GM12864 (cell line): Measurements from ENCODE around the gene CFAP251.

Experiments
- DNase-seq: peaks from one replicate; pipeline ENCODE4 v3.0.0-alpha.2; 2011; ENCODE audit warnings: low read depth
- H3K4me3 ChIP-seq: 2 replicates; pipeline ENCODE4 v1.5.1; 2011; ENCODE audit warnings: mild to moderate bottlenecking, low read depth, low read length, control low read depth
- TF ChIP-seq, protein P1 (sequence below): IDR thresholded peaks from 2 replicates; pipeline ENCODE4 v1.5.1; 2011; ENCODE audit warnings: low read depth, mild to moderate bottlenecking, moderate library complexity, low read length, control low read depth, inconsistent platforms; ENCODE audit errors: missing control alignments

Gene CFAP251

DNA sequence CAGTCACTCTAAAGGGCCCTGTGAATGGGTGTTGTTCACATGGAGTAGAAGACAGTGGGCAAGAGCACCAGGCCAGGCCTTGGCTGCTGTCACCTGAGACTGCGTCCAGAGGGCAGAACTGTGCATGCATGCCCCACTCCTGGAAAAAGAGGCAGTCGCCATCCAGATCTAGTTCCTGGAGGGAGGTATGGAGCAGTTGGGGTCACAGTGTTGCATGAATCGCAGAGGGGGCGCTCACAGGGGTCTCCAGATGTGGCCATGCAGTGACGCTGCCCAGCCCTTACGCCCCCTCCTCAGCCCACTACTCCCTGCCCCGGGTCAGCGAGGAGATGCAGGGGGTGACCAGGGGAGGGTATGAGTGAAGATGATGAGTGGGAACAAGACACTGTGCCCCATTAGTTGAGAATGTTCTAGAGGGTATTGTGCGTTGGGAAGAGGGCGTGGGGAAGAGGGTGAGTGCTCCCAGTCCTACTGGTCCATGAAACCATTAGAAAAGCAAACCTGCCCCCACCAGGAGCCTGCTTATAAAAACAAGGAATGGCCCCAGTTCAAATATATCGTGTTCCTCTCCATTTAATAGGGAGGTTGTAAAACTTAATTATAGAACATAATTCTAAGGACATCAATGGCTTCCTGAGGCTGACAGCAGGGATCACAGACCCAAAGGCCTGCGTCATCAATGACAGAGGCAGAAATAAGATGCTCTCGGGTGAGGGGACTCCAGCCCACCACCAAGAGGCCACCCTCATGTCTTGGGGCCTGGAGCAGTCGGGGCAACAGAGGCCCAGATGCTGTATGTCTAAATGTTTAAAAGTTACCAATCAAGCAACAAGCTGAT lies 71.1 kb downstream of the CFAP251 start:
- no peak for DNase-seq
- TF ChIP-seq, protein P1, sequence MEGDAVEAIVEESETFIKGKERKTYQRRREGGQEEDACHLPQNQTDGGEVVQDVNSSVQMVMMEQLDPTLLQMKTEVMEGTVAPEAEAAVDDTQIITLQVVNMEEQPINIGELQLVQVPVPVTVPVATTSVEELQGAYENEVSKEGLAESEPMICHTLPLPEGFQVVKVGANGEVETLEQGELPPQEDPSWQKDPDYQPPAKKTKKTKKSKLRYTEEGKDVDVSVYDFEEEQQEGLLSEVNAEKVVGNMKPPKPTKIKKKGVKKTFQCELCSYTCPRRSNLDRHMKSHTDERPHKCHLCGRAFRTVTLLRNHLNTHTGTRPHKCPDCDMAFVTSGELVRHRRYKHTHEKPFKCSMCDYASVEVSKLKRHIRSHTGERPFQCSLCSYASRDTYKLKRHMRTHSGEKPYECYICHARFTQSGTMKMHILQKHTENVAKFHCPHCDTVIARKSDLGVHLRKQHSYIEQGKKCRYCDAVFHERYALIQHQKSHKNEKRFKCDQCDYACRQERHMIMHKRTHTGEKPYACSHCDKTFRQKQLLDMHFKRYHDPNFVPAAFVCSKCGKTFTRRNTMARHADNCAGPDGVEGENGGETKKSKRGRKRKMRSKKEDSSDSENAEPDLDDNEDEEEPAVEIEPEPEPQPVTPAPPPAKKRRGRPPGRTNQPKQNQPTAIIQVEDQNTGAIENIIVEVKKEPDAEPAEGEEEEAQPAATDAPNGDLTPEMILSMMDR, result no peak
- H3K4me3 ChIP-seq, result no peak overlapping the region

DNA sequence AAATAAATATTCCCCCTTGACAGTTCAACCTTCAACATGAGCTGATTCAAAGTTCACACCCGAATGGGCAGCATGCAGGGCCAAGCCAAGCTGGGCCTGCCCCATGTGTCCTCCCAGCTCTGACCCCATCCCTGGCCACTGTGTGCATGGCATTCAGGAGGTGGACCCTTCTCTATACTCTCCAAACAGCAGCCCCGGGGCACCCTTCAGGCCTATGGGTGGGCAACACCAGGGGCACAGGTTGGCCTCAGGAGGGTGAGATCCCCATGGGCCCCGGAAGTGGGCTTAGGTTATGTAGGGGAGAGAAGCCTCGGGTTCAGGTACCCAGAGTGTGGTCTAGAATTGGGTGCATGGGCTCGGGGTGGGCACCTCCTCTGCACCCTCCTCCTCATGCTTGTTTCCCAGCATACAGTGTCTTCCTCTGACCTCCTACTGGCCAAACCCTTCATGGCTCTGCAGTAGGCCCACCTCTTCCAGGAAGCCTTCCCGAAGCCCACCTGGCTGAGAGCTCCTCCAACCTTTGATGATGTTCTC lies 71.8 kb downstream of the CFAP251 start:
- H3K4me3 ChIP-seq, result no peak overlapping the region
- DNase-seq, result no peak
- TF ChIP-seq, protein P1, result no peak

- peak; percentile 92 for DNase-seq
- TF ChIP-seq, protein P1, result no peak
- no peak overlapping the region for H3K4me3 ChIP-seq
These were observed 72.6 kb downstream of the CFAP251 start for GRCh38 chr12:121990692-121991603.

- TF ChIP-seq, protein P1, result no peak
- no peak overlapping the region for H3K4me3 ChIP-seq
- peak; percentile 91 for DNase-seq
These were observed 73.9 kb downstream of the CFAP251 start for GRCh38 chr12:121992059-121992879.

GRCh38 chr12:121996050-121996944 lies 77.9 kb downstream of the CFAP251 start:
- no peak overlapping the region for H3K4me3 ChIP-seq
- DNase-seq, result no peak
- TF ChIP-seq, protein P1, result no peak
